ENCODE measurements around the gene IDI2. TPM values are rescaled to one million over a fixed set of nuclear protein-coding genes. Genes with fewer than 3 reads are reported as not detected.

The IDI2 gene
- total RNA-seq, 1 donor from 2014 or later, result not detected

- no peak for TF ChIP-seq CTCF (IDR thresholded peaks at IDR 0.05; ENCODE audit: unreplicated experiment)
- no peaks in the 10 kb centered on the region for H3K27me3 Mint-ChIP-seq (ENCODE audit: unreplicated experiment)
- no peak for DNase-seq (ENCODE audit: low spot score)
- peak overlapping the region; percentile 66 for H3K27ac Mint-ChIP-seq (ENCODE audit: unreplicated experiment)
- peaks cover 8% of the 10 kb centered on the region for H3K4me1 Mint-ChIP-seq (ENCODE audit: unreplicated experiment)
- H3K36me3 Mint-ChIP-seq (ENCODE audit: low read depth, unreplicated experiment), result peaks cover 68% of the 10 kb centered on the region
- H3K9me3 Mint-ChIP-seq (ENCODE audit: unreplicated experiment), result no peaks in the 10 kb centered on the region
- H3K4me3 Mint-ChIP-seq (ENCODE audit: unreplicated experiment), result peak overlapping the region; percentile 56
These were observed 18.1 kb downstream of the IDI2 start for GRCh38 chr10:1007583-1007982.

GRCh38 chr10:1006573-1006972 is 19.1 kb downstream of the IDI2 start:
- TF ChIP-seq CTCF (IDR thresholded peaks at IDR 0.05; ENCODE audit: unreplicated experiment), result no peak
- H3K27me3 Mint-ChIP-seq (ENCODE audit: unreplicated experiment), result no peaks in the 10 kb centered on the region
- no peak for DNase-seq (ENCODE audit: low spot score)
- peaks cover 67% of the 10 kb centered on the region for H3K36me3 Mint-ChIP-seq (ENCODE audit: low read depth, unreplicated experiment)
- no peak overlapping the region for H3K27ac Mint-ChIP-seq (ENCODE audit: unreplicated experiment)
- peaks cover 8% of the 10 kb centered on the region for H3K4me1 Mint-ChIP-seq (ENCODE audit: unreplicated experiment)
- no peaks in the 10 kb centered on the region for H3K9me3 Mint-ChIP-seq (ENCODE audit: unreplicated experiment)
- H3K4me3 Mint-ChIP-seq (ENCODE audit: unreplicated experiment), result no peak overlapping the region

GRCh38 chr10:1003884-1004670 is 21.6 kb downstream of the IDI2 start:
- Mint-ChIP-seq H3K9me3 (ENCODE audit: unreplicated experiment) (no peaks in the 10 kb centered on the region), H3K27ac (ENCODE audit: unreplicated experiment) (no peak overlapping the region)

GRCh38 chr10:1002425-1003006 is 23.1 kb downstream of the IDI2 start:
- H3K9me3 Mint-ChIP-seq (ENCODE audit: unreplicated experiment), result no peaks in the 10 kb centered on the region
- no peaks in the 10 kb centered on the region for H3K4me1 Mint-ChIP-seq (ENCODE audit: unreplicated experiment)
- H3K36me3 Mint-ChIP-seq (ENCODE audit: low read depth, unreplicated experiment), result peaks cover 62% of the 10 kb centered on the region

More at GRCh38 chr10:1003884-1004670, 21.6 kb downstream of the IDI2 start:
- peaks cover 5% of the 10 kb centered on the region for H3K4me1 Mint-ChIP-seq (ENCODE audit: unreplicated experiment)
- no peaks in the 10 kb centered on the region for H3K27me3 Mint-ChIP-seq (ENCODE audit: unreplicated experiment)
- H3K36me3 Mint-ChIP-seq (ENCODE audit: low read depth, unreplicated experiment), result peaks cover 65% of the 10 kb centered on the region
- no peak for TF ChIP-seq CTCF (IDR thresholded peaks at IDR 0.05; ENCODE audit: unreplicated experiment)
- no peak overlapping the region for H3K4me3 Mint-ChIP-seq (ENCODE audit: unreplicated experiment)
- DNase-seq (ENCODE audit: low spot score), result no peak

More at GRCh38 chr10:1002425-1003006, 23.1 kb downstream of the IDI2 start:
- no peak for TF ChIP-seq CTCF (IDR thresholded peaks at IDR 0.05; ENCODE audit: unreplicated experiment)
- Mint-ChIP-seq H3K4me3 (ENCODE audit: unreplicated experiment) (peak overlapping the region; percentile 10), H3K27me3 (ENCODE audit: unreplicated experiment) (no peaks in the 10 kb centered on the region), H3K27ac (ENCODE audit: unreplicated experiment) (no peak overlapping the region)
- no peak for DNase-seq (ENCODE audit: low spot score)

All from endothelial cell (in vitro differentiated cells).